HepG2 (cell line): ENCODE measurements around the gene GDAP1L1. TPM values are rescaled to one million over a fixed set of nuclear protein-coding genes. Genes with fewer than 3 reads are reported as not detected.

Experiments used
- EZH2 ChIP-seq: conservative IDR thresholded peaks from 2 replicates; pipeline ENCODE4 v1.6.1; 2012; ENCODE audit warnings: mild to moderate bottlenecking, low read depth, low read length, moderate library complexity
- FOXA1 ChIP-seq, 2 experiments: fragments of 450-650 bp in 1 of 2; sonication (generic) in 1 of 2; formaldehyde crosslinking in 1 of 2; IDR thresholded peaks; 2 replicates each; pipeline versions ENCODE4 v1.4.0 to v1.6.1; 2016 to 2020; ENCODE audit warnings: missing genetic modification reagents in 1 of 2
- GPN1 ChIP-seq: sonication (generic); formaldehyde crosslinking; IDR thresholded peaks from 2 replicates; pipeline ENCODE4 v1.5.1; 2020; ENCODE audit warnings: missing genetic modification reagents, borderline replicate concordance
- HNRNPH1 ChIP-seq: fragments of 200-400 bp; formaldehyde crosslinking; optimal IDR thresholded peaks from 2 replicates; pipeline ENCODE3; 2017; ENCODE audit warnings: mild to moderate bottlenecking, low read depth, low read length
- HNRNPL ChIP-seq: fragments of 200-400 bp; formaldehyde crosslinking; IDR thresholded peaks from 2 replicates; pipeline ENCODE4 v1.6.1; 2017; ENCODE audit warnings: mild to moderate bottlenecking, low read depth, low read length
- JUN ChIP-seq: sonication (generic); formaldehyde crosslinking; IDR thresholded peaks from 2 replicates; pipeline ENCODE4 v1.4.0; 2020; ENCODE audit warnings: mild to moderate bottlenecking, missing genetic modification reagents
- PLRG1 ChIP-seq: fragments of 450-650 bp; conservative IDR thresholded peaks from 2 replicates; pipeline ENCODE4 v1.6.1; 2016
- RARG ChIP-seq: sonication (generic); formaldehyde crosslinking; IDR thresholded peaks from 2 replicates; pipeline ENCODE4 v1.4.0; 2020; ENCODE audit warnings: low read depth, mild to moderate bottlenecking, missing genetic modification reagents
- SOX5 ChIP-seq: IDR thresholded peaks from 2 replicates; pipeline ENCODE4 v1.6.1; 2016; ENCODE audit warnings: borderline replicate concordance
- SOX6 ChIP-seq, 2 experiments: fragments of 450-650 bp in 1 of 2; sonication (generic) in 1 of 2; formaldehyde crosslinking in 1 of 2; IDR thresholded peaks; 2 replicates each; pipeline versions ENCODE4 v1.4.0 to v1.6.1; 2017 to 2020; ENCODE audit warnings: antibody characterized with exemption in 1 of 2, mild to moderate bottlenecking in 1 of 2, missing genetic modification reagents in 1 of 2
- TBX3 ChIP-seq: fragments of 450-650 bp; IDR thresholded peaks from 2 replicates; pipeline ENCODE4 v1.6.1; 2017; ENCODE audit warnings: antibody characterized with exemption, mild to moderate bottlenecking, inconsistent platforms, borderline replicate concordance
- ZKSCAN1 ChIP-seq: fragments of 150-350 bp; IDR thresholded peaks from 2 replicates; pipeline ENCODE4 v1.6.1; 2014; ENCODE audit warnings: low read length
- ZMAT3 ChIP-seq: sonication (generic); formaldehyde crosslinking; conservative IDR thresholded peaks from 2 replicates; pipeline ENCODE4 v1.7.0; 2021; ENCODE audit warnings: missing genetic modification reagents
- ZMYM4 ChIP-seq: sonication (generic); formaldehyde crosslinking; IDR thresholded peaks from 2 replicates; pipeline ENCODE4 v1.8.1; 2023; ENCODE audit warnings: mild to moderate bottlenecking, missing genetic modification reagents
- ZNF124 ChIP-seq: sonication (generic); formaldehyde crosslinking; IDR thresholded peaks from 2 replicates; pipeline ENCODE4 v1.4.0; 2020; ENCODE audit warnings: missing genetic modification reagents
- ZNF160 ChIP-seq: sonication (generic); formaldehyde crosslinking; IDR thresholded peaks from 2 replicates; pipeline ENCODE4 v1.8.0; 2022; ENCODE audit warnings: mild to moderate bottlenecking, inconsistent platforms, missing genetic modification reagents
- ZNF441 ChIP-seq: sonication (generic); formaldehyde crosslinking; IDR thresholded peaks from 2 replicates; pipeline ENCODE4 v1.7.0; 2021; ENCODE audit warnings: missing genetic modification reagents, borderline replicate concordance
- ZNF652 ChIP-seq: IDR thresholded peaks from 2 replicates; pipeline ENCODE4 v1.6.1; 2016; ENCODE audit warnings: low read depth, borderline replicate concordance
- ZNF766 ChIP-seq: sonication (generic); formaldehyde crosslinking; IDR thresholded peaks from 2 replicates; pipeline ENCODE4 v1.5.0; 2020; ENCODE audit warnings: missing genetic modification reagents, borderline replicate concordance
- polyA plus RNA-seq, 8 experiments: library from polyadenylated mRNA; depleted of rRNA in 3 of 8; stranded (reverse) in 7 of 8; unstranded in 1 of 8; fragments of >200 nt; fragmentation: Illumina TruSeq in 4 of 8; extraction: Trizol in 4 of 8; gene quantifications; 2 replicates each; pipeline versions ENCODE4 v1.2.1 to v1.2.3, GENCODE V29; 2011 to 2016; ENCODE audit warnings: low read depth in 4 of 8, missing spikeins in 1 of 8, mixed read lengths in 1 of 8; ENCODE audit not compliant: insufficient read depth in 1 of 8
- total RNA-seq, 5 experiments: library from RNA; depleted of rRNA; stranded (reverse); fragments of >200 nt; fragmentation: Illumina TruSeq; extraction: Trizol; gene quantifications; 2 replicates each; pipeline ENCODE4 v1.2.3, GENCODE V29; 2016; ENCODE audit warnings: low read depth in 1 of 5
- TF ChIP-seq, protein P1 (sequence below): sonication (generic); formaldehyde crosslinking; IDR thresholded peaks from 2 replicates; pipeline ENCODE4 v1.4.0; 2020; ENCODE audit warnings: missing genetic modification reagents, borderline replicate concordance
- TF ChIP-seq, protein P2 (sequence below): IDR thresholded peaks from 2 replicates; pipeline ENCODE4 v1.6.1; 2012; ENCODE audit warnings: inconsistent platforms
- TF ChIP-seq, protein P3 (sequence below): sonication (generic); formaldehyde crosslinking; IDR thresholded peaks from 2 replicates; pipeline ENCODE4 v1.5.1; 2020; ENCODE audit warnings: mild to moderate bottlenecking, missing genetic modification reagents, moderate library complexity
- TF ChIP-seq, protein P4 (sequence below): sonication (generic); formaldehyde crosslinking; IDR thresholded peaks from 2 replicates; pipeline ENCODE4 v1.5.0; 2020; ENCODE audit warnings: mild to moderate bottlenecking, missing genetic modification reagents

Gene GDAP1L1
- total and polyA plus RNA-seq, 2 of the 13 experiments (the other 11 are each of a cell fraction or from before 2014, with no cell fraction given) = 0.04 TPM; not detected in 1

DNA sequence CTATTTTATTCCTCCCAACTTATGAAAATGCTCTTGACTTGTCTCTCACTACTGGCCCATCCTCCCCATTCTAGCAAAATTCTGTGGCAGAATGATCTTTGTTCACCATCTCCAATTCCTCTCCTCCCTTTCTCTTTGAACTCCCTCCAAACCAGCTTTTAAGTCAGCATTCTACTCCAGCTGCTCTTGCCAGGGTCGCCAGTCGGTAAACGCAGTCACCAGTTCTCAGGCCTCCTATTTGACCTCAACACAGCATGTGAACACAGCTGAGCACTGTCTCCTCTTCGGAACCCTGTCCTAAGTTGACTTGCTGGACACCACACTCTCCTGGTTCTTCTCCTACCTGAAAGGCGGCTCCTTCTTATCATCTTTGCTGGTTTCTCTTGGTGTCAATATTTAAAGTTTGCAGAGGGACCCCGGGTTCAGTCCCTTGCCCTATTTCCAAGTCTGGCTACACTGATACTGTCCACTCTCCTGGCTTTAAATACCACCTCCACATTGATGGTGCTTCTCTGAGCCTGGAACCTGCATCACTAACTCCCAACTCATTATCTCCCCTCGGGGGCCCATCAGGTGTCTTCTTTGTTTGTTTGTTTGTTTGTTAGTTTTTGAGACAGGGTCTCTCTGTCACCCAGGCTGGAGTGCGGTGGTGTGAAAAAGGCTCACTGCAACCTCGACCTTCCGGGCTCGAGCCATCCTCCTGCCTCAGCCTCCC, 27.4 kb downstream of the GDAP1L1 start (continued):
- TF ChIP-seq, protein P1, sequence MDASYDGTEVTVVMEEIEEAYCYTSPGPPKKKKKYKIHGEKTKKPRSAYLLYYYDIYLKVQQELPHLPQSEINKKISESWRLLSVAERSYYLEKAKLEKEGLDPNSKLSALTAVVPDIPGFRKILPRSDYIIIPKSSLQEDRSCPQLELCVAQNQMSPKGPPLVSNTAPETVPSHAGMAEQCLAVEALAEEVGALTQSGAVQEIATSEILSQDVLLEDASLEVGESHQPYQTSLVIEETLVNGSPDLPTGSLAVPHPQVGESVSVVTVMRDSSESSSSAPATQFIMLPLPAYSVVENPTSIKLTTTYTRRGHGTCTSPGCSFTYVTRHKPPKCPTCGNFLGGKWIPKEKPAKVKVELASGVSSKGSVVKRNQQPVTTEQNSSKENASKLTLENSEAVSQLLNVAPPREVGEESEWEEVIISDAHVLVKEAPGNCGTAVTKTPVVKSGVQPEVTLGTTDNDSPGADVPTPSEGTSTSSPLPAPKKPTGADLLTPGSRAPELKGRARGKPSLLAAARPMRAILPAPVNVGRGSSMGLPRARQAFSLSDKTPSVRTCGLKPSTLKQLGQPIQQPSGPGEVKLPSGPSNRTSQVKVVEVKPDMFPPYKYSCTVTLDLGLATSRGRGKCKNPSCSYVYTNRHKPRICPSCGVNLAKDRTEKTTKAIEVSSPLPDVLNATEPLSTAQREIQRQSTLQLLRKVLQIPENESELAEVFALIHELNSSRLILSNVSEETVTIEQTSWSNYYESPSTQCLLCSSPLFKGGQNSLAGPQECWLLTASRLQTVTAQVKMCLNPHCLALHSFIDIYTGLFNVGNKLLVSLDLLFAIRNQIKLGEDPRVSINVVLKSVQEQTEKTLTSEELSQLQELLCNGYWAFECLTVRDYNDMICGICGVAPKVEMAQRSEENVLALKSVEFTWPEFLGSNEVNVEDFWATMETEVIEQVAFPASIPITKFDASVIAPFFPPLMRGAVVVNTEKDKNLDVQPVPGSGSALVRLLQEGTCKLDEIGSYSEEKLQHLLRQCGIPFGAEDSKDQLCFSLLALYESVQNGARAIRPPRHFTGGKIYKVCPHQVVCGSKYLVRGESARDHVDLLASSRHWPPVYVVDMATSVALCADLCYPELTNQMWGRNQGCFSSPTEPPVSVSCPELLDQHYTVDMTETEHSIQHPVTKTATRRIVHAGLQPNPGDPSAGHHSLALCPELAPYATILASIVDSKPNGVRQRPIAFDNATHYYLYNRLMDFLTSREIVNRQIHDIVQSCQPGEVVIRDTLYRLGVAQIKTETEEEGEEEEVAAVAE (CRISPR knock-in tag) = no peak
- TF ChIP-seq RARG (CRISPR knock-in tag) (no peak), PLRG1 (no peak), ZNF124 (peak; percentile 67; the same call in 1 of the 2 replicates), EZH2 (no peak), FOXA1 (IDR thresholded peaks at IDR 0.05) (no peak), FOXA1 (CRISPR knock-in tag; IDR thresholded peaks at IDR 0.05) (peak; percentile 87), GPN1 (CRISPR knock-in tag) (no peak), TBX3 (peak; percentile 7; the same call in 1 of the 2 replicates), ZNF160 (CRISPR knock-in tag) (no peak), ZMYM4 (CRISPR knock-in tag) (peak; percentile 61), SOX6 (IDR thresholded peaks at IDR 0.05) (no peak), SOX6 (CRISPR knock-in tag; IDR thresholded peaks at IDR 0.05) (peak; percentile 56; the same call in 1 of the 2 replicates), ZNF766 (CRISPR knock-in tag) (no peak; the same call in 1 of the 2 replicates), SOX5 (peak; percentile 47; the same call in 1 of the 2 replicates), HNRNPH1 (peak; percentile 30), JUN (0 out of 2 replicates have a peak, but pooled peaks have one; percentile 36), ZKSCAN1 (peak; percentile 59; the same call in 1 of the 2 replicates), ZNF652 (CRISPR knock-in tag) (no peak), HNRNPL (no peak), ZMAT3 (no peak), ZNF441 (no peak)
- TF ChIP-seq, protein P2, sequence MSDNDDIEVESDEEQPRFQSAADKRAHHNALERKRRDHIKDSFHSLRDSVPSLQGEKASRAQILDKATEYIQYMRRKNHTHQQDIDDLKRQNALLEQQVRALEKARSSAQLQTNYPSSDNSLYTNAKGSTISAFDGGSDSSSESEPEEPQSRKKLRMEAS = 0 out of 2 replicates have a peak, but pooled peaks have one; percentile 27
- TF ChIP-seq, protein P3, sequence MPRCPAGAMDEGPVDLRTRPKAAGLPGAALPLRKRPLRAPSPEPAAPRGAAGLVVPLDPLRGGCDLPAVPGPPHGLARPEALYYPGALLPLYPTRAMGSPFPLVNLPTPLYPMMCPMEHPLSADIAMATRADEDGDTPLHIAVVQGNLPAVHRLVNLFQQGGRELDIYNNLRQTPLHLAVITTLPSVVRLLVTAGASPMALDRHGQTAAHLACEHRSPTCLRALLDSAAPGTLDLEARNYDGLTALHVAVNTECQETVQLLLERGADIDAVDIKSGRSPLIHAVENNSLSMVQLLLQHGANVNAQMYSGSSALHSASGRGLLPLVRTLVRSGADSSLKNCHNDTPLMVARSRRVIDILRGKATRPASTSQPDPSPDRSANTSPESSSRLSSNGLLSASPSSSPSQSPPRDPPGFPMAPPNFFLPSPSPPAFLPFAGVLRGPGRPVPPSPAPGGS (CRISPR knock-in tag) = peak; percentile 52; the same call in 1 of the 2 replicates
- TF ChIP-seq, protein P4, sequence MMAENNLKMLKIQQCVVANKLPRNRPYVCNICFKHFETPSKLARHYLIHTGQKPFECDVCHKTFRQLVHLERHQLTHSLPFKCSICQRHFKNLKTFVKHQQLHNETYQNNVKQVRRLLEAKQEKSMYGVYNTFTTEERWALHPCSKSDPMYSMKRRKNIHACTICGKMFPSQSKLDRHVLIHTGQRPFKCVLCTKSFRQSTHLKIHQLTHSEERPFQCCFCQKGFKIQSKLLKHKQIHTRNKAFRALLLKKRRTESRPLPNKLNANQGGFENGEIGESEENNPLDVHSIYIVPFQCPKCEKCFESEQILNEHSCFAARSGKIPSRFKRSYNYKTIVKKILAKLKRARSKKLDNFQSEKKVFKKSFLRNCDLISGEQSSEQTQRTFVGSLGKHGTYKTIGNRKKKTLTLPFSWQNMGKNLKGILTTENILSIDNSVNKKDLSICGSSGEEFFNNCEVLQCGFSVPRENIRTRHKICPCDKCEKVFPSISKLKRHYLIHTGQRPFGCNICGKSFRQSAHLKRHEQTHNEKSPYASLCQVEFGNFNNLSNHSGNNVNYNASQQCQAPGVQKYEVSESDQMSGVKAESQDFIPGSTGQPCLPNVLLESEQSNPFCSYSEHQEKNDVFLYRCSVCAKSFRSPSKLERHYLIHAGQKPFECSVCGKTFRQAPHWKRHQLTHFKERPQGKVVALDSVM (CRISPR knock-in tag) = peak; percentile 76
